ENCODE data around the gene ALPL. TPM values are rescaled to one million over a fixed set of nuclear protein-coding genes. Genes with fewer than 3 reads are reported as not detected.

ALPL gene
- total and polyA plus RNA-seq, 9 of the 15 experiments (the other 6 are each of a cell fraction or from before 2014, with no cell fraction given), result 0.04 to 0.38 (median 0.18) TPM; not detected in 4

DNA sequence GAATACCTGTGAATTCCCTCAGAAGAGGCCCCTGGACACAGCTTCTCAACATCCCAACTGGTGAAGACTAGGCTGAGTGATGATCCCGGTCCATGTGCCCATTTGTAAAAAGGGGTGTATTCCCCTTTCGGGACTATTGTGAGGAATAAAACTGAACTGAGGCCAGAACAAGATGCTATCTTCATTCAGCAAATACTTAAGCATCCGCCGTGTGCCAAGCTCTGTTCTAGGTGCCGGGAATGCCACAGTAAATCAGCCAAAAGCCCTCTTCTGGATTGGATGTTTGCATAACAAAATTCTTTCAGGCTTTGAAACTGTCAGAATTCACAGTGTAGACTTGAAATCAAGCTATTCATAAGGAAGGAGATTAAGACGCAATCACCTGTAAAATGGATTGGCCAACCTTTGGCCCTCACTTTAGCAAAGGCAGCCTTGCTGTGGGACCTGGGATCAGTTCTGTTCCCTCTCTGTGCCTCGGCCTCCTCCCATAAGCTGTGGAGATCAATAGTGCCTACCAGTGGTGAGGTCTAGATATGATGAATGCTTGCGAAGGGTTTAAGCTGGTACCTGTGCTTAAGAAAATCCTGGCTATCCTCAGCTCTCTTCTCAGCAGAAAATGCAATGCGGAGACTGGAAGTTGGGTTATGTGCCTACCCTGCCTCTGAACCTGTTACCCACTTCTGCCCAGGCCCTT lies 1.8 kb downstream of the ALPL start (continued):
- TF ChIP-seq SIN3A (IDR thresholded peaks at IDR 0.05; ENCODE audit: borderline replicate concordance in 2 of 2, control insufficient read depth in 1 of 2, low read depth in 2 of 2, low read length in 2 of 2), result no peak

DNA sequence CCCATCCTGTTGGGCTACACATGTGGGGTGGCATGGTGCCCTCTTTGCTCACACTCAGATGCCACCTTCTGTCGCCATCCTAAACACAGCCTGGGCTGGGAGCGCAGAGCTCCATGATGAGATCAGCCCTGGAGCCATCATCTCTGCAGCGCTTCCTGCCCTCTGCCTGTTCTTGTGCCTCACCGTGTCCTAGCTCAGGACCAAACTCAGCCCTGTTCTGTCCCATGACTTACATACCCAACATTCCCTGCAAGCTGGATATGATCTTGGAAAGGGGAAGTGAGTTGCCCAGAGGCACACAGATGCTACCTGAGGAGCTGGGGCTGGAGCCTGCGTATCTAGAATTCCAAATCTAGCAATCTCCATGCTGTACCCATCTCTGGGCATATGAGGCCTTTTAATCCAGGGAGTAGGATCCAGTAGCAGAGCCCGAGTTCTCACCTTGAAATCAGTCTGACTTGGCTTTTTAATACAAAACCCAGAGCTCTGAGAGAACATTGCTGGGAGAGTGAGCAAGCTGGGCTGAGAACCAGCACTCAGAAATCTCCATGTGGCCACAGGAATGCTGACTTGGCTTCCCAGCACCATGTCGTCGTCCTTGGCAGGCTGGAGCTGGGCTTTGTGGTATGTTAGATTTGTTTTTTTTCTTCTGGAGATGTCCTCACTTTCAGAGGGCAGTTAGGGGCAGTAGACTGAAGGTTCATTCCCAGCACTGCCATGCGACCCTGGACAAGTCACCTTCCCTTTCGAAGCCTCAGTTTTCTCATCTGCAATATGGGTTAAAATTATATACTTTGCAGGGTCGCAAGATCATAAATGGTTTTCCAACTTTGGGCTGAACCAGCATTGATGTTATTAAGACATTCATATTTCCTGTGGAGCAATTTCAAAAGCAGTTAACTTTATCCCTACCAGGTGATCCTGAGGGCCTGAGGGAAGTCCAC lies 2.6 kb downstream of the ALPL start:
- Histone ChIP-seq H3K4me1 (replicated peaks in 1 of 2; ENCODE audit: control insufficient read depth in 2 of 2, insufficient read depth in 2 of 2, low read length in 2 of 2) (peaks cover 0 to 14% of the 10 kb centered on the region in 2 experiments; a peak in 3 of 5 replicates), H3K27ac (ENCODE audit: extremely low read depth, low read depth, low read length) (no peak overlapping the region), H3K9me1 (ENCODE audit: control insufficient read depth, insufficient read depth, low read length) (no peaks in the 10 kb centered on the region), H3K79me2 (ENCODE audit: control insufficient read depth, insufficient read depth, low read length) (no peaks in the 10 kb centered on the region), H3K4me2 (ENCODE audit: insufficient read depth, low read length) (no peak overlapping the region), H3K27me3 (ENCODE audit: control insufficient read depth in 2 of 2, insufficient read depth in 2 of 2, low read length in 2 of 2) (peaks cover 16 to 53% of the 10 kb centered on the region in 2 experiments), H3K9ac (ENCODE audit: insufficient read depth in 1 of 2, low read depth in 2 of 2, low read length in 2 of 2) (peak overlapping the region in 1 of 2 experiments; percentile 23; a peak in 1 of 4 replicates), H3K4me3 (no peak overlapping the region), H3K9me3 (replicated peaks; ENCODE audit: control insufficient read depth, insufficient read depth, low read depth, low read length) (no peaks in the 10 kb centered on the region), H4K20me1 (replicated peaks; ENCODE audit: control insufficient read depth, insufficient read depth, low read length) (peaks cover 9% of the 10 kb centered on the region; the same call in 1 of the 2 replicates), H2AFZ (ENCODE audit: low read depth, low read length) (no peak overlapping the region), H3K36me3 (ENCODE audit: control insufficient read depth, insufficient read depth, low read length) (no peaks in the 10 kb centered on the region)
- DNase-seq (ENCODE audit: extremely low read depth in 1 of 4, low spot score in 3 of 4), result no peak
- WGBS (ENCODE audit: insufficient coverage, low coverage, missing lambda C conversion rate), result 6% methylated on average over 11 of the region's 11 CpGs
- in situ Hi-C loops (cut with MboI) (loop anchor here (5.0 to 25.0 kb wide), 2 partner anchors 75 to 150 kb away; partner anchors contain the start of gene RAP1GAP), intact Hi-C loops (cut with micrococcal nuclease) (loop anchor here (5.0 to 10.0 kb wide), 3 partner anchors 83 to 453 kb away; no protein-coding TSS in a partner anchor)
- BruUV-seq (replicated peaks), result no TSS peak
- CTCF ChIA-PET (ENCODE audit: low intra/inter-chr PET ratio), result no interaction called here
- FAIRE-seq, result no peak
- ATAC-seq, result no peak
- POLR2A ChIA-PET, result interaction anchor here (0.6 to 1.3 kb wide), 3 partner anchors 9 to 152 kb away, joined by 3 to 5 read pairs (median 4); no protein-coding TSS in a partner anchor
- TF ChIP-seq TRIM24 (IDR thresholded peaks at IDR 0.05) (no peak), SPI1 (IDR thresholded peaks at IDR 0.05; ENCODE audit: borderline replicate concordance, low read depth, low read length) (peak; percentile 94), NCOR1 (IDR thresholded peaks at IDR 0.05) (no peak), GATAD2A (IDR thresholded peaks at IDR 0.05) (no peak), MIER1 (IDR thresholded peaks at IDR 0.05; ENCODE audit: low read depth) (no peak), RCOR1 (IDR thresholded peaks at IDR 0.05; ENCODE audit: borderline replicate concordance in 1 of 2, low read depth in 2 of 2, low read length in 2 of 2) (no peak), POLR3A (IDR thresholded peaks at IDR 0.05; ENCODE audit: borderline replicate concordance, extremely low read depth, insufficient read depth, insufficient read length) (no peak), PPARD (CRISPR knock-in tag; IDR thresholded peaks at IDR 0.05) (no peak), ZEB2 (IDR thresholded peaks at IDR 0.05) (no peak), MCM3 (IDR thresholded peaks at IDR 0.05) (no peak), ZNF253 (CRISPR knock-in tag; conservative IDR thresholded peaks at IDR 0.05) (no peak)
- TF ChIP-seq, protein P1, sequence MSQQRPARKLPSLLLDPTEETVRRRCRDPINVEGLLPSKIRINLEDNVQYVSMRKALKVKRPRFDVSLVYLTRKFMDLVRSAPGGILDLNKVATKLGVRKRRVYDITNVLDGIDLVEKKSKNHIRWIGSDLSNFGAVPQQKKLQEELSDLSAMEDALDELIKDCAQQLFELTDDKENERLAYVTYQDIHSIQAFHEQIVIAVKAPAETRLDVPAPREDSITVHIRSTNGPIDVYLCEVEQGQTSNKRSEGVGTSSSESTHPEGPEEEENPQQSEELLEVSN (IDR thresholded peaks at IDR 0.05; ENCODE audit: borderline replicate concordance in 1 of 2, extremely low read depth in 1 of 2, insufficient read depth in 1 of 2, insufficient read length in 1 of 2, low read depth in 1 of 2, low read length in 1 of 2, poor library complexity in 1 of 2, severe bottlenecking in 1 of 2), result no peak
- TF ChIP-seq, protein P2, sequence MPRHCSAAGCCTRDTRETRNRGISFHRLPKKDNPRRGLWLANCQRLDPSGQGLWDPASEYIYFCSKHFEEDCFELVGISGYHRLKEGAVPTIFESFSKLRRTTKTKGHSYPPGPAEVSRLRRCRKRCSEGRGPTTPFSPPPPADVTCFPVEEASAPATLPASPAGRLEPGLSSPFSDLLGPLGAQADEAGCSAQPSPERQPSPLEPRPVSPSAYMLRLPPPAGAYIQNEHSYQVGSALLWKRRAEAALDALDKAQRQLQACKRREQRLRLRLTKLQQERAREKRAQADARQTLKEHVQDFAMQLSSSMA (CRISPR knock-in tag; IDR thresholded peaks at IDR 0.05), result no peak
- TF ChIP-seq, protein P3, sequence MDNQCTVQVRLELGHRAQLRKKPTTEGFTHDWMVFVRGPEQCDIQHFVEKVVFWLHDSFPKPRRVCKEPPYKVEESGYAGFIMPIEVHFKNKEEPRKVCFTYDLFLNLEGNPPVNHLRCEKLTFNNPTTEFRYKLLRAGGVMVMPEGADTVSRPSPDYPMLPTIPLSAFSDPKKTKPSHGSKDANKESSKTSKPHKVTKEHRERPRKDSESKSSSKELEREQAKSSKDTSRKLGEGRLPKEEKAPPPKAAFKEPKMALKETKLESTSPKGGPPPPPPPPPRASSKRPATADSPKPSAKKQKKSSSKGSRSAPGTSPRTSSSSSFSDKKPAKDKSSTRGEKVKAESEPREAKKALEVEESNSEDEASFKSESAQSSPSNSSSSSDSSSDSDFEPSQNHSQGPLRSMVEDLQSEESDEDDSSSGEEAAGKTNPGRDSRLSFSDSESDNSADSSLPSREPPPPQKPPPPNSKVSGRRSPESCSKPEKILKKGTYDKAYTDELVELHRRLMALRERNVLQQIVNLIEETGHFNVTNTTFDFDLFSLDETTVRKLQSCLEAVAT (IDR thresholded peaks at IDR 0.05), result 0 out of 4 replicates have a peak, but pooled peaks of 1 of the 2 experiments have one; percentile 35
